MM.1S (cell line): Measurements from ENCODE around the gene THADA.

Experiments used
- CTCF ChIP-seq: fragments of 300-600 bp; sonication (generic); IDR thresholded peaks from 2 replicates; pipeline ENCODE4 v1.5.1; 2016; ENCODE audit warnings: antibody characterized with exemption, low read length, mixed read lengths
- EZH2 ChIP-seq: fragments of 300-600 bp; sonication (generic); optimal IDR thresholded peaks from 2 replicates; pipeline ENCODE3; 2017; ENCODE audit warnings: low read depth, mild to moderate bottlenecking, antibody characterized with exemption, low read length, mixed read lengths

- TF ChIP-seq CTCF (no peak; the same call in 1 of the 2 replicates), EZH2 (no peak)
Observed at GRCh38 chr2:43217228-43218154, 378.3 kb downstream of the THADA start.
